H9 (cell line): ENCODE results near the gene ERC2. TPM values are rescaled to one million over a fixed set of nuclear protein-coding genes. Genes with fewer than 3 reads are reported as not detected.

ENCODE experiments used
- DNase-seq: peaks from one replicate; pipeline ENCODE4 v3.0.0-alpha.2; 2017
- H2AFZ ChIP-seq: one replicate; pipeline ENCODE4 v1.6.1; 2013; ENCODE audit warnings: mild to moderate bottlenecking, low read length, control low read depth, moderate library complexity
- H2AK5ac ChIP-seq: 2 replicates; pipeline ENCODE4 v1.6.1; 2013; ENCODE audit warnings: low read length, control low read depth, mixed read lengths; ENCODE audit not compliant: insufficient read length
- H2BK120ac ChIP-seq: one replicate; pipeline ENCODE4 v1.6.1; 2013; ENCODE audit warnings: low read depth, mild to moderate bottlenecking, low read length, control low read depth, inconsistent platforms; ENCODE audit not compliant: poor library complexity, severe bottlenecking
- H2BK12ac ChIP-seq: 2 replicates; pipeline ENCODE4 v1.6.1; 2013; ENCODE audit warnings: low read length, control low read depth, mixed read lengths, low read depth; ENCODE audit not compliant: insufficient read length
- H2BK15ac ChIP-seq: 2 replicates; pipeline ENCODE4 v1.6.1; 2013; ENCODE audit warnings: low read depth, low read length, control low read depth
- H2BK20ac ChIP-seq: one replicate; pipeline ENCODE4 v1.6.1; 2013; ENCODE audit warnings: low read depth, mild to moderate bottlenecking, low read length, control low read depth, inconsistent platforms; ENCODE audit not compliant: poor library complexity, severe bottlenecking
- H2BK5ac ChIP-seq: 2 replicates; pipeline ENCODE4 v1.6.1; 2013; ENCODE audit warnings: low read length, control low read depth, mixed read lengths; ENCODE audit not compliant: insufficient read length
- H3K14ac ChIP-seq: 2 replicates; pipeline ENCODE4 v1.6.1; 2013; ENCODE audit warnings: low read length, control low read depth; ENCODE audit not compliant: insufficient read depth
- H3K18ac ChIP-seq: 2 replicates; pipeline ENCODE4 v1.6.1; 2013; ENCODE audit warnings: low read depth, mild to moderate bottlenecking, mixed read lengths, low read length, control low read depth; ENCODE audit not compliant: insufficient read length
- H3K23ac ChIP-seq: 2 replicates; pipeline ENCODE4 v1.6.1; 2013; ENCODE audit warnings: low read length, control low read depth, mixed read lengths, low read depth; ENCODE audit not compliant: insufficient read length
- H3K23me2 ChIP-seq: 2 replicates; pipeline ENCODE4 v1.6.1; 2013; ENCODE audit warnings: low read depth, mild to moderate bottlenecking, mixed read lengths, low read length, control low read depth; ENCODE audit not compliant: insufficient read length, poor library complexity, severe bottlenecking
- H3K27ac ChIP-seq: 2 replicates; pipeline ENCODE4 v1.5.1; 2013; ENCODE audit warnings: low read length, control low read depth, mixed read lengths, low read depth; ENCODE audit not compliant: insufficient read length
- H3K27me3 ChIP-seq: 2 replicates; pipeline ENCODE4 v1.6.1; 2013; ENCODE audit warnings: low read length, control low read depth, inconsistent platforms; ENCODE audit not compliant: insufficient read depth
- H3K4ac ChIP-seq: 2 replicates; pipeline ENCODE4 v1.6.1; 2013; ENCODE audit warnings: low read depth, mild to moderate bottlenecking, control low read depth, inconsistent platforms, low read length, moderate library complexity
- H3K4me1 ChIP-seq: 2 replicates; pipeline ENCODE4 v1.6.1; 2013; ENCODE audit warnings: low read length, control low read depth, inconsistent platforms; ENCODE audit not compliant: insufficient read depth
- H3K4me2 ChIP-seq: 2 replicates; pipeline ENCODE4 v1.6.1; 2013; ENCODE audit warnings: low read length, control low read depth, mixed read lengths; ENCODE audit not compliant: insufficient read length, insufficient read depth
- H3K56ac ChIP-seq: 2 replicates; pipeline ENCODE4 v1.6.1; 2013; ENCODE audit warnings: low read depth, mild to moderate bottlenecking, mixed read lengths, low read length, control low read depth; ENCODE audit not compliant: insufficient read length
- H3K79me1 ChIP-seq: 2 replicates; pipeline ENCODE4 v1.6.1; 2013; ENCODE audit warnings: low read depth, mild to moderate bottlenecking, moderate library complexity, low read length, control low read depth, inconsistent platforms; ENCODE audit not compliant: insufficient read depth, poor library complexity, severe bottlenecking
- H3K79me2 ChIP-seq: 2 replicates; pipeline ENCODE4 v1.6.1; 2013; ENCODE audit warnings: low read length, control low read depth, inconsistent platforms; ENCODE audit not compliant: insufficient read depth
- H3K9ac ChIP-seq: 2 replicates; pipeline ENCODE4 v1.6.1; 2013; ENCODE audit warnings: low read length, control low read depth, mixed read lengths; ENCODE audit not compliant: insufficient read length; ENCODE audit errors: extremely low read depth
- H3K9me3 ChIP-seq: one replicate; pipeline ENCODE4 v1.6.1; 2013; ENCODE audit warnings: low read depth, low read length, inconsistent platforms; ENCODE audit not compliant: control insufficient read depth
- H3T11ph ChIP-seq: one replicate; pipeline ENCODE4 v1.6.1; 2013; ENCODE audit warnings: mild to moderate bottlenecking, low read length, control low read depth, inconsistent platforms
- H4K20me1 ChIP-seq: one replicate; pipeline ENCODE4 v1.6.1; 2013; ENCODE audit not compliant: control insufficient read depth, insufficient read length, insufficient read depth
- H4K5ac ChIP-seq: 2 replicates; pipeline ENCODE4 v1.6.1; 2013; ENCODE audit warnings: low read depth, mild to moderate bottlenecking, mixed read lengths, low read length, control low read depth; ENCODE audit not compliant: insufficient read length
- H4K8ac ChIP-seq: replicated peaks from 2 replicates; pipeline ENCODE4 v1.6.1; 2013; ENCODE audit warnings: low read length, control low read depth, mixed read lengths, low read depth; ENCODE audit not compliant: insufficient read length
- H4K91ac ChIP-seq: 2 replicates; pipeline ENCODE4 v1.6.1; 2013; ENCODE audit warnings: low read depth, mild to moderate bottlenecking, moderate library complexity, mixed read lengths, low read length, control low read depth; ENCODE audit not compliant: insufficient read length
- H3K27ac Mint-ChIP-seq, 3 experiments: 2 replicates in 2 of 3; 3 replicates in 1 of 3; pipeline ENCODE4 v1.8.0; 2020 to 2021; ENCODE audit warnings: mixed read lengths in 3 of 3, mild to moderate bottlenecking in 1 of 3, moderate library complexity in 1 of 3
- H3K27me3 Mint-ChIP-seq: 2 replicates; pipeline ENCODE4 v1.8.0; 2021; ENCODE audit warnings: low read depth, mild to moderate bottlenecking, moderate library complexity, mixed read lengths
- H3K36me3 Mint-ChIP-seq, 3 experiments: 2 replicates in 2 of 3; 3 replicates in 1 of 3; pipeline ENCODE4 v1.8.0; 2020 to 2021; ENCODE audit warnings: low read depth in 3 of 3, mixed read lengths in 3 of 3; ENCODE audit not compliant: insufficient read depth in 1 of 3
- H3K4me1 Mint-ChIP-seq, 2 experiments: 2 replicates each; pipeline ENCODE4 v1.8.0; 2020; ENCODE audit warnings: mixed read lengths in 2 of 2
- H3K4me3 Mint-ChIP-seq, 2 experiments: 2 replicates in 1 of 2; 3 replicates in 1 of 2; pipeline ENCODE4 v1.8.0; 2020 to 2021; ENCODE audit warnings: mild to moderate bottlenecking in 2 of 2, mixed read lengths in 2 of 2, moderate library complexity in 1 of 2
- H3K9me3 Mint-ChIP-seq, 2 experiments: 2 replicates in 1 of 2; 3 replicates in 1 of 2; pipeline ENCODE4 v1.8.0; 2020; ENCODE audit warnings: mild to moderate bottlenecking in 2 of 2, mixed read lengths in 2 of 2, moderate library complexity in 1 of 2
- CTCF ChIP-seq: fragments of 200-600 bp; sonication (generic); conservative IDR thresholded peaks from 3 replicates; pipeline ENCODE4 v1.8.0; 2021; ENCODE audit warnings: antibody characterized with exemption, mild to moderate bottlenecking
- WGBS: extraction: QIAGEN DNeasy Blood & Tissue Kit; methylation state at CpG from one replicate; pipeline ENCODE4 v1.1.7; 2013; ENCODE audit warnings: missing lambda C conversion rate, low lambda C conversion rate, mixed read lengths; ENCODE audit not compliant: insufficient read length; ENCODE audit errors: extremely low coverage; 5-methylcytosine and 5-hydroxymethylcytosine counted together
- total RNA-seq: library from RNA; stranded (reverse); gene quantifications from 2 replicates; pipeline ENCODE4 v1.2.1, GENCODE V29; 2021

The ERC2 gene
- total RNA-seq, 1 experiment from 2014 or later, result 15.4 TPM

DNA sequence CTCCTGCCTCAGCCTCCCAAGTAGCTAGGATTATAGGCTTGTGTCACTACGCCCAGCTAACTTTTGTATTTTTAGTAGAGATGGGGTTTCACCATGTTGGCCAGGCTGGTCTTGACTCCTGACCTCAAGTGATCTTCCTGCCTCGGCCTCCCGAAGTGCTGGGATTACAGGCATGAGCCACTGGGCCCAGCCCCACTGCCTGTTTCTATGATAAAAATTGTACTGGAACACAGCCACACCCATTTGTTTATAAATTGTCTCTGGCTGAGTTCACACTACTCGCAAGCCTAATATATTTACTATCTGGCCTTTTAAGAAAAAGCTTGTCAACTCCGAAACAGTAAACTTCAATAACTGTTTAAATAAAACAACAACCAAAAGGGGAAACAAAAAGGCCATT, 671.7 kb downstream of the ERC2 start:
- no peaks in the 10 kb centered on the region for H3K36me3 Mint-ChIP-seq
- Histone ChIP-seq H2AK5ac (no peak overlapping the region), H3T11ph (no peak overlapping the region), H3K4me2 (no peak overlapping the region), H2BK12ac (no peak overlapping the region), H4K8ac (no peak overlapping the region), H3K27ac (no peak overlapping the region), H3K79me1 (no peaks in the 10 kb centered on the region), H2AFZ (no peak overlapping the region), H4K91ac (no peak overlapping the region), H3K18ac (no peak overlapping the region), H3K4me1 (no peaks in the 10 kb centered on the region), H2BK20ac (no peak overlapping the region), H4K5ac (no peak overlapping the region), H3K4ac (no peak overlapping the region), H3K23ac (no peak overlapping the region), H3K9me3 (no peaks in the 10 kb centered on the region), H2BK5ac (no peak overlapping the region), H3K23me2 (no peaks in the 10 kb centered on the region), H3K56ac (no peak overlapping the region), H3K79me2 (no peaks in the 10 kb centered on the region), H3K14ac (no peak overlapping the region), H4K20me1 (no peaks in the 10 kb centered on the region), H2BK15ac (no peak overlapping the region), H2BK120ac (no peak overlapping the region), H3K9ac (no peak overlapping the region), H3K27me3 (no peaks in the 10 kb centered on the region)
- H3K27ac Mint-ChIP-seq, result no peak overlapping the region
- H3K4me3 Mint-ChIP-seq, result no peak overlapping the region
- no CpG with 5 or more reads among the region's 5 CpGs for WGBS
- no peak for DNase-seq
- no peaks in the 10 kb centered on the region for H3K27me3 Mint-ChIP-seq
- H3K4me1 Mint-ChIP-seq, result no peaks in the 10 kb centered on the region
- no peaks in the 10 kb centered on the region; a peak in 1 of 5 replicates for H3K9me3 Mint-ChIP-seq
- TF ChIP-seq CTCF, result no peak
